IMR-90 (cell line): ENCODE results near the gene STMN3. TPM values are rescaled to one million over a fixed set of nuclear protein-coding genes. Genes with fewer than 3 reads are reported as not detected.

Source experiments
- ATAC-seq: fragments of 200-7000 bp; cut with Tn5 transposase; 2 replicates; pipeline ENCODE4 v1.9.1; 2020; ENCODE audit warnings: low read depth, mild to moderate bottlenecking, moderate library complexity
- BruUV-seq: library from RNA; stranded (reverse); fragments of 400-500 nt; replicated peaks from 2 replicates; lab custom pipeline; 2021; lab: Mats Ljungman, UMichigan
- CTCF ChIA-PET: fragments of 300-600 bp; formaldehyde crosslinking; extraction: SDS; loops from one replicate; lab custom pipeline; 2021; ENCODE audit warnings: antibody characterized with exemption; lab: Yijun Ruan, JAX
- POLR2A ChIA-PET: fragments of 300-600 bp; sonication (Branson Sonifier 250); formaldehyde crosslinking; loops from one replicate; lab custom pipeline; 2022; ENCODE audit warnings: antibody characterized with exemption; ENCODE audit not compliant: unreplicated experiment; lab: Charles Lee
- DNase-seq: peaks from one replicate; pipeline ENCODE4 v3.0.0; 2013
- H2AFZ ChIP-seq: replicated peaks from 2 replicates; pipeline ENCODE3; 2013; ENCODE audit warnings: low read length, mild to moderate bottlenecking; ENCODE audit not compliant: poor library complexity
- H2AK5ac ChIP-seq: 2 replicates; pipeline ENCODE4 v1.6.1; 2013; ENCODE audit warnings: low read depth, low read length, inconsistent platforms
- H2AK9ac ChIP-seq: replicated peaks from 2 replicates; pipeline ENCODE3; 2013; ENCODE audit warnings: mild to moderate bottlenecking, low read depth, low read length, moderate library complexity; ENCODE audit not compliant: poor library complexity
- H2BK120ac ChIP-seq: 2 replicates; pipeline ENCODE4 v1.6.1; 2013; ENCODE audit warnings: low read depth, low read length, inconsistent platforms
- H2BK15ac ChIP-seq: 3 replicates; pipeline ENCODE4 v1.6.1; 2013; ENCODE audit warnings: low read depth, low read length, inconsistent platforms
- H2BK20ac ChIP-seq: 2 replicates; pipeline ENCODE4 v1.6.1; 2013; ENCODE audit warnings: low read depth, mild to moderate bottlenecking, inconsistent platforms, low read length, moderate library complexity
- H2BK5ac ChIP-seq: 2 replicates; pipeline ENCODE4 v1.6.1; 2013; ENCODE audit warnings: mild to moderate bottlenecking, low read depth, low read length, inconsistent platforms; ENCODE audit not compliant: poor library complexity, severe bottlenecking
- H3K14ac ChIP-seq: replicated peaks from 2 replicates; pipeline ENCODE4 v1.6.1; 2013; ENCODE audit warnings: low read depth, low read length, inconsistent platforms
- H3K18ac ChIP-seq: 2 replicates; pipeline ENCODE4 v1.6.1; 2013; ENCODE audit warnings: low read depth, low read length, control low read depth
- H3K23ac ChIP-seq: 2 replicates; pipeline ENCODE4 v1.6.1; 2013; ENCODE audit warnings: low read depth, low read length, inconsistent platforms
- H3K27ac ChIP-seq: 2 replicates; pipeline ENCODE4 v1.5.1; 2013; ENCODE audit warnings: mild to moderate bottlenecking, control low read depth, low read length; ENCODE audit not compliant: insufficient read depth
- H3K27me3 ChIP-seq: 2 replicates; pipeline ENCODE4 v1.6.1; 2013; ENCODE audit warnings: low read length; ENCODE audit not compliant: control insufficient read depth, insufficient read depth
- H3K36me3 ChIP-seq: 2 replicates; pipeline ENCODE4 v1.6.1; 2013; ENCODE audit warnings: low read length, mixed read lengths; ENCODE audit not compliant: control insufficient read depth, insufficient read depth
- H3K4ac ChIP-seq: 2 replicates; pipeline ENCODE4 v1.6.1; 2013; ENCODE audit warnings: low read depth, low read length, inconsistent platforms
- H3K4me1 ChIP-seq: 2 replicates; pipeline ENCODE4 v1.6.1; 2013; ENCODE audit warnings: low read length, mixed read lengths; ENCODE audit not compliant: control insufficient read depth, insufficient read depth
- H3K4me2 ChIP-seq: 2 replicates; pipeline ENCODE4 v1.6.1; 2013; ENCODE audit warnings: low read depth, mild to moderate bottlenecking, control low read depth, low read length, moderate library complexity
- H3K4me3 ChIP-seq: 2 replicates; pipeline ENCODE4 v1.5.1; 2013; ENCODE audit warnings: low read depth, mild to moderate bottlenecking, control low read depth, low read length, moderate library complexity; ENCODE audit not compliant: insufficient read depth
- H3K56ac ChIP-seq: 2 replicates; pipeline ENCODE4 v1.6.1; 2013; ENCODE audit warnings: low read length, inconsistent platforms; ENCODE audit not compliant: insufficient read depth; ENCODE audit errors: extremely low read depth
- H3K79me1 ChIP-seq, 2 experiments: 2 replicates each; pipeline ENCODE4 v1.6.1; 2013; ENCODE audit warnings: low read length in 2 of 2, inconsistent platforms in 1 of 2, low read depth in 1 of 2
- H3K9ac ChIP-seq: 2 replicates; pipeline ENCODE4 v1.6.1; 2013; ENCODE audit warnings: low read depth, low read length, control low read depth
- H3K9me1 ChIP-seq: 2 replicates; pipeline ENCODE4 v1.6.1; 2013; ENCODE audit warnings: low read length, inconsistent platforms; ENCODE audit not compliant: insufficient read depth
- H3K9me3 ChIP-seq: 2 replicates; pipeline ENCODE4 v1.6.1; 2013; ENCODE audit warnings: low read length; ENCODE audit not compliant: control insufficient read depth, insufficient read depth
- H4K20me1 ChIP-seq: 2 replicates; pipeline ENCODE4 v1.6.1; 2013; ENCODE audit warnings: low read length, inconsistent platforms; ENCODE audit not compliant: insufficient read depth
- H4K5ac ChIP-seq: 2 replicates; pipeline ENCODE4 v1.6.1; 2013; ENCODE audit warnings: mild to moderate bottlenecking, low read depth, low read length, control low read depth
- H4K8ac ChIP-seq, 2 experiments: 2 replicates each; pipeline ENCODE4 v1.6.1; 2013; ENCODE audit warnings: low read depth in 2 of 2, low read length in 2 of 2, control low read depth in 1 of 2, inconsistent platforms in 1 of 2
- H4K91ac ChIP-seq: 2 replicates; pipeline ENCODE4 v1.6.1; 2013; ENCODE audit warnings: low read depth, low read length, inconsistent platforms; ENCODE audit not compliant: insufficient read depth
- CHD1 ChIP-seq: IDR thresholded peaks from 2 replicates; pipeline ENCODE4 v1.6.1; 2012; ENCODE audit warnings: low read depth, low read length, improper control_type of control experiment
- WGBS, 2 experiments: methylation state at CpG; one replicate each; pipeline versions ENCODE4 v1.1.5 to v1.1.7; 2013; ENCODE audit warnings: missing lambda C conversion rate in 2 of 2; ENCODE audit not compliant: insufficient read length in 1 of 2; ENCODE audit errors: extremely low coverage in 2 of 2; 5-methylcytosine and 5-hydroxymethylcytosine counted together
- dilution Hi-C: fragments of 300-500 bp; cut with HindIII; formaldehyde crosslinking; loops from one replicate; pipeline ENCODE4 v1.14.3; 2018; ENCODE audit warnings: low sequenced_read_pairs; ENCODE audit not compliant: unreplicated experiment
- in situ Hi-C: fragments of 300-500 bp; cut with MboI; formaldehyde crosslinking; loops from 3 replicates; pipeline ENCODE4 v1.14.3; 2019; ENCODE audit warnings: low sequenced_read_pairs, inconsistent platforms, mixed read lengths
- intact Hi-C: fragments of 100-400 bp; cut with micrococcal nuclease; formaldehyde crosslinking; loops from 2 replicates; pipeline ENCODE4 v1.10.0; 2022
- polyA plus RNA-seq, 3 experiments: library from polyadenylated mRNA; depleted of rRNA; stranded (reverse); fragments of >200 nt; gene quantifications; 2 replicates each; pipeline ENCODE4 v1.2.3, GENCODE V29; 2012; ENCODE audit warnings: low replicate concordance in 1 of 3
- total RNA-seq: library from RNA; depleted of rRNA; stranded (reverse); fragments of >200 nt; gene quantifications from 2 replicates; pipeline ENCODE4 v1.2.3, GENCODE V29; 2012

STMN3 gene
- total and polyA plus RNA-seq, 2 of the 4 experiments (the other 2 are of a cell fraction), result 20.3 to 62.3 TPM

- H3K36me3 ChIP-seq, result peaks cover 48% of the 10 kb centered on the region
- dilution Hi-C loops (no loop called here), intact Hi-C loops (no loop called here), in situ Hi-C loops (no loop called here)
- no peak overlapping the region for H3K9ac ChIP-seq
- no peak overlapping the region for H3K4me3 ChIP-seq
- no peak overlapping the region for H3K18ac ChIP-seq
- H3K4ac ChIP-seq, result no peak overlapping the region
- H3K23ac ChIP-seq, result no peak overlapping the region
- H3K56ac ChIP-seq, result no peak overlapping the region; the same call in 1 of the 2 replicates
- no peak overlapping the region for H4K91ac ChIP-seq
- CTCF ChIA-PET, result no interaction called here
- no peaks in the 10 kb centered on the region for H3K9me3 ChIP-seq
- peaks cover 4% of the 10 kb centered on the region; the same call in 1 of the 2 replicates for H3K9me1 ChIP-seq
- no peak overlapping the region for H2BK15ac ChIP-seq
- ATAC-seq, result no peak
- H2BK5ac ChIP-seq, result no peak overlapping the region
- H2AK9ac ChIP-seq, result no peak overlapping the region
- H3K14ac ChIP-seq, result no peak overlapping the region
- no TSS peak for BruUV-seq
- peak overlapping the region; percentile 15; the same call in 1 of the 2 replicates for H2AK5ac ChIP-seq
- H4K20me1 ChIP-seq, result no peaks in the 10 kb centered on the region; the same call in none of the 2 replicates
- peaks cover 7% of the 10 kb centered on the region for H3K4me1 ChIP-seq
- no peak for DNase-seq
- peaks cover 0 to 10% of the 10 kb centered on the region in 2 experiments; a peak in 2 of 4 replicates for H3K79me1 ChIP-seq
- WGBS, 2 experiments, result 100% methylated on average over 2 of the region's 4 CpGs; no CpG with 5 or more reads in 1 of the 2 experiments
- no peak overlapping the region for H2BK120ac ChIP-seq
- POLR2A ChIA-PET, result no interaction called here
- no peak overlapping the region for H4K8ac ChIP-seq
- no peaks in the 10 kb centered on the region for H3K27me3 ChIP-seq
- H4K5ac ChIP-seq, result no peak overlapping the region
- no peak overlapping the region for H3K27ac ChIP-seq
- TF ChIP-seq CHD1, result no peak
- no peak overlapping the region for H2BK20ac ChIP-seq
- H2AFZ ChIP-seq, result no peak overlapping the region
- no peak overlapping the region for H3K4me2 ChIP-seq
Measured at GRCh38 chr20:63591147-63591533, 62.1 kb downstream of the STMN3 start.
